GM12874 (cell line): Measurements from ENCODE around the gene PDILT.

Source experiments
- CTCF ChIP-seq: IDR thresholded peaks from 2 replicates; pipeline ENCODE4 v1.5.1; 2011; ENCODE audit warnings: low read depth, mild to moderate bottlenecking, control low read depth, low read length, moderate library complexity; ENCODE audit not compliant: insufficient read depth

Gene PDILT

GRCh38 chr16:20364051-20364450 is 40.5 kb downstream of the PDILT start:
- TF ChIP-seq CTCF = no peak

DNA sequence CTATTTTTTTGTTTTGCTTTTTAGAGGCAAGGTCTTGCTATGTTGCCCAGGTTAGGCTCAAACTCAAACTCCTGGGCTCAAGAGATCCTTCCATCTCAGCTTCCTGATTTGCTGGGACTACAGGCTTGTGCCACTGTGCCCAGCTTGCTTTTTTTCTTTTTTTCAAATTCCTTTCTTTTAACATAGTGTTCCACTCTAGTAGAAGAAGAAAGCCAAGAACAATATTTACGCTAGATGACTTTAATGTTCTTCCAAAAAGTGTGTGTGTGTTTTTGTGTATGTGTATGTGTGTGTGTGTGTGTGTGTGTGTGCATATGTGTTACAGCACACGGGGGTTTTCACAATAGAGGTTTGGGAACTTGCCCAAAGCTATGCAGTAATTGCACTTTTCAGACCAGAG is 41.3 kb downstream of the PDILT start:
- TF ChIP-seq CTCF = no peak

DNA sequence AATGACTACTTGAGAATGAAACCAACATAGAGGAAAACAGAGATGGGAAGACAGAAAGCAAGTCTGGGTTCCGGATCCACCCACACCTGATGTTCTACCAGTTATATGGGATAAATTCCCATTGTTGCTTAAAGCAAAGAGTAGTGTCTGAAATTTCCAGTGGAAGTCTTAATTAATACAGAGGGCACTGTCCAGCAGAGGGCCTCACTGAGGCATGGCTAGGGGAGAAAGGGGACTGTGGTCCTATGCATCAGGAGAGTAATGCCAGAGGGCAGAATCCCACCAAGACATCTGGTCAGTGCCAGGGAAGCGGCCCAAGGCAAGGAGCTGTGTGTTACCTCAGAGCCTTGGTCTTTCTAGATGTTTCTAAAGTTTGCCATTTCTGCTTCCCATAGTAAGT is 44.5 kb downstream of the PDILT start:
- TF ChIP-seq CTCF = peak; percentile 41; the same call in 1 of the 2 replicates

DNA sequence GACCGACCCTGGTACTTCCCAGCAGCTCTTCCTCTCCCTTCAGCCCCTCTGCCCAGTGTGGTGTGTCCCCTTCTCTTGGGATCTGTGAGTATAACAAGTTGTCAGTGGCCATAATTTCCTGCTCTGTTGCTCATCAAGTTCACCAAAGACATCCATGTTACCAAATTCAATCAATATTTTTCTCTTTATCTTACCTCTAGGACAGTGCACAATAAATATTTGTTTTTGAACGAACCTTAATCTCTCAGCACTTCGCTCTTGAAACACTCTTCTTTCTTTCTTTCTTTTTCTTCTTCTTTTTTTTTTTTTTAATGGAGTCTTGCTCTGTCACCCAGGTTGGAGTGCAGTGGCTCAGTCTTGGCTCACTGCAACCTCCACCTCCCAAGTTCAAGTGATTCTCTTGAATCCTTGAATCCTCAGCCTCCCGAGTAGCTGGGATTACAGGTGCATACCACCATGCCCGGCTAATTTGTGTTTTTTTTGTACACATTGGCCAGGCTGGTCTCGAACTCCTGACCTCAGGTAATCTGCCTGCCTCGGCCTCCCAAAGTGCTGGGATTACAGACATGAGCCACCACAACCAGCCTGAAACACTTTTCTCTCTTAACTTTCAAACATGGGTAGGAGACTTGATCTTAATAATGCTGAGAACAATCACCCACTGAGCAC is 49.3 kb downstream of the PDILT start:
- TF ChIP-seq CTCF = no peak

DNA sequence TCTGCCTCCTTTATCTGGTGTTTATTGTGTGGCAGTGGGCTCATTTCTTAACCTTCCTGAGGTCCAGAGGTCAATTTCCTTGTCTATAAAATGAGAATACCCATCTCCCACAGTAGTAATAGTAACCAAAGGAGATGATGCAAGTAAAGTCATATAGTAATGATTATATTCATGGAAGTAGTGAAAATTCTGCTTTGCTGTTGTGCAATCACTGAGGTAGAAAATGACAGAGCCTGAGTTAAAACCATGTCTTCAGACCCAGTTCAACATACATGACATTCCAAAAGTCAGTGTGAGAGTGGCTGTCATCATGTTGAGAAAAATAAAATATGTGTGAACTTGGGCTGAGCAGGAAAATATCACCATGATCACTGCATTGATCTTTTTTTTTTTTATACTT is 51.2 kb downstream of the PDILT start:
- no peak for TF ChIP-seq CTCF

GRCh38 chr16:20352615-20353014 is 51.9 kb downstream of the PDILT start, which contains the start of gene UMOD:
Gene UMOD (minus strand): TSS chr16:20352715. CDS start chr16:20350737, 1,978 bp downstream.
- TF ChIP-seq CTCF = no peak

GRCh38 chr16:20349615-20350014 is 54.9 kb downstream of the PDILT start:
- no peak for TF ChIP-seq CTCF
